Transverse colon (tissue), 4 donors: Measurements from ENCODE around the gene BMPR1B.

Experiments used
- CTCF ChIP-seq, 5 experiments: fragments of 200-600 bp in 3 of 5; fragments of 450-650 bp in 2 of 5; sonication (generic) in 3 of 5; IDR thresholded peaks; 1 replicate in 2 of 5; 2 replicates in 3 of 5; pipeline ENCODE4 v1.5.1; 2016 to 2017; ENCODE audit warnings: antibody characterized with exemption in 5 of 5, inconsistent platforms in 3 of 5, mild to moderate bottlenecking in 2 of 5, moderate library complexity in 1 of 5
- EP300 ChIP-seq: sonication (generic); formaldehyde crosslinking; IDR thresholded peaks from one replicate; pipeline ENCODE4 v1.6.1; 2017; ENCODE audit warnings: antibody characterized with exemption, low read depth
- POLR2A ChIP-seq: fragments of 450-650 bp; IDR thresholded peaks from one replicate; pipeline ENCODE4 v1.6.1; 2016; ENCODE audit warnings: antibody characterized with exemption, mild to moderate bottlenecking, moderate library complexity
- POLR2AphosphoS5 ChIP-seq, 3 donors: sonication (generic); formaldehyde crosslinking; IDR thresholded peaks; one replicate each; pipeline ENCODE4 v1.6.1; 2016; ENCODE audit warnings: antibody characterized with exemption in 3 of 3

GRCh38 chr4:94909645-94910044 lies 151.9 kb downstream of the BMPR1B start:
- TF ChIP-seq CTCF (IDR thresholded peaks at IDR 0.05) = no peak
- no peak for TF ChIP-seq POLR2A
- TF ChIP-seq EP300 = no peak
- no peak for TF ChIP-seq POLR2AphosphoS5 (IDR thresholded peaks at IDR 0.05)
